Fibroblast of mammary gland (primary cell): Measurements from ENCODE around the gene TMEM38A.

Experiments used
- DNase-seq: peaks from one replicate; pipeline ENCODE4 v3.0.0-alpha.2; 2010; ENCODE audit warnings: low read depth
- H3K4me3 ChIP-seq: 2 replicates; pipeline ENCODE4 v1.5.1; 2011; ENCODE audit warnings: low read depth, mild to moderate bottlenecking, low read length, moderate library complexity; ENCODE audit not compliant: control insufficient read depth
- TF ChIP-seq, protein P1 (sequence below): conservative IDR thresholded peaks from 2 replicates; pipeline ENCODE4 v1.5.1; 2011; ENCODE audit warnings: low read depth, low read length, inconsistent platforms; ENCODE audit not compliant: control insufficient read depth, insufficient read depth

TMEM38A gene

DNA sequence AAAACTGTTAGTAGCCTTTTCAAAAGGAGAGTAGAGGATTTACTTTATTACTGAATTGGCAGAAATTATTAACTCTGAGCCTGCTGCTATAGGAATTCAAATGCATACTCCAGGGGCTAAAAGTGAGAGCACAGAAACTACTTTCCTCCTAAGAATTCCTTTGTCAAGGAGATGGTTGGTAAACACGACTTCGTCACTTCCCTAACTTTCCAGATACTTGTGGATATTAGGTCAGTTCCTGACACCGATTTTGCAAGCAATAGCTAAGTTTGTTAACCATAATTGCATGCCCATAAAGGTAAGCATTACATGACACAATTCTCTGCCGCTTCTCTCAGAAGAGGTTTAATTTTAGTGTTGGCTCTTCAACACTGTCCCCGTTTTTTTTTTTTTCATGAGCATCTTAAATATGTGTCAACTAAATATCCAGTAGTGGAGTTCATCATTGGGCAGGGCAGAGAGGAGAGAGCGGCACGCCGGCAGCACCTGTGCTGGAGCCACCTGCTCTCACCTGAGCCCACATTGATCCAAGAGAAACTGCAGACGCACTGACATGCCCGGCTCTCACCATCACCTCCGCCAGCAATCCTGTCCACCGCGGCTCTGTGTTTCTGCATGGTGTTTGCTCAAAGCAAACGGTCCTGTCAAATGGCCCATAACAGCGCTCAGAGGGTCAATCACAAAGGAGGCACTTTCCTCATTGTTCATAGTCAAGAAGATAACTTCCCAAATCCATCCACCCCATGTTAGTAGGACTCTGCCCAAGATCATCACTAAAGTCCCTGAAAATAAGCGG lies 35.6 kb upstream of the TMEM38A start:
- TF ChIP-seq, protein P1, sequence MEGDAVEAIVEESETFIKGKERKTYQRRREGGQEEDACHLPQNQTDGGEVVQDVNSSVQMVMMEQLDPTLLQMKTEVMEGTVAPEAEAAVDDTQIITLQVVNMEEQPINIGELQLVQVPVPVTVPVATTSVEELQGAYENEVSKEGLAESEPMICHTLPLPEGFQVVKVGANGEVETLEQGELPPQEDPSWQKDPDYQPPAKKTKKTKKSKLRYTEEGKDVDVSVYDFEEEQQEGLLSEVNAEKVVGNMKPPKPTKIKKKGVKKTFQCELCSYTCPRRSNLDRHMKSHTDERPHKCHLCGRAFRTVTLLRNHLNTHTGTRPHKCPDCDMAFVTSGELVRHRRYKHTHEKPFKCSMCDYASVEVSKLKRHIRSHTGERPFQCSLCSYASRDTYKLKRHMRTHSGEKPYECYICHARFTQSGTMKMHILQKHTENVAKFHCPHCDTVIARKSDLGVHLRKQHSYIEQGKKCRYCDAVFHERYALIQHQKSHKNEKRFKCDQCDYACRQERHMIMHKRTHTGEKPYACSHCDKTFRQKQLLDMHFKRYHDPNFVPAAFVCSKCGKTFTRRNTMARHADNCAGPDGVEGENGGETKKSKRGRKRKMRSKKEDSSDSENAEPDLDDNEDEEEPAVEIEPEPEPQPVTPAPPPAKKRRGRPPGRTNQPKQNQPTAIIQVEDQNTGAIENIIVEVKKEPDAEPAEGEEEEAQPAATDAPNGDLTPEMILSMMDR: no peak
- no peak overlapping the region for H3K4me3 ChIP-seq
- DNase-seq: no peak

DNA sequence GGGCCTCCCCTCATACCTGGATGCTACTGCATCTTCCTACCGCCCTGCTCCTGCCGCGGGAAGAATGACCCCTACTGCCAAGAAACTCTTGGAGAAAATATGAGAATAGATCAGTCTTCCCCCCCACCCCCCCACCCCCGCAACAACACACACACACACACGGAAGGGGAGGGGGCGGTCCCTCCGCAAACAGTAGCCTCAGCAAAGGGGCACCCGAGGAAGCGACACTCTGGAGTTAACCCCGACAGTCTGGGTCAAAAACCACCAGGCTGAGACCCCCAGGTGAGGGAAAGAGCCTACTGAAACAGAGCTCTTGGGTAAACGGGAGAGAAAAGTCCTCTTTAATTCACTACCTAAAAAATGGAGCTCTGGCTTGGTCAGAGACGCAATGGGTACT lies 34.1 kb upstream of the TMEM38A start:
- TF ChIP-seq, protein P1: no peak
- DNase-seq: peak; percentile 11

DNA sequence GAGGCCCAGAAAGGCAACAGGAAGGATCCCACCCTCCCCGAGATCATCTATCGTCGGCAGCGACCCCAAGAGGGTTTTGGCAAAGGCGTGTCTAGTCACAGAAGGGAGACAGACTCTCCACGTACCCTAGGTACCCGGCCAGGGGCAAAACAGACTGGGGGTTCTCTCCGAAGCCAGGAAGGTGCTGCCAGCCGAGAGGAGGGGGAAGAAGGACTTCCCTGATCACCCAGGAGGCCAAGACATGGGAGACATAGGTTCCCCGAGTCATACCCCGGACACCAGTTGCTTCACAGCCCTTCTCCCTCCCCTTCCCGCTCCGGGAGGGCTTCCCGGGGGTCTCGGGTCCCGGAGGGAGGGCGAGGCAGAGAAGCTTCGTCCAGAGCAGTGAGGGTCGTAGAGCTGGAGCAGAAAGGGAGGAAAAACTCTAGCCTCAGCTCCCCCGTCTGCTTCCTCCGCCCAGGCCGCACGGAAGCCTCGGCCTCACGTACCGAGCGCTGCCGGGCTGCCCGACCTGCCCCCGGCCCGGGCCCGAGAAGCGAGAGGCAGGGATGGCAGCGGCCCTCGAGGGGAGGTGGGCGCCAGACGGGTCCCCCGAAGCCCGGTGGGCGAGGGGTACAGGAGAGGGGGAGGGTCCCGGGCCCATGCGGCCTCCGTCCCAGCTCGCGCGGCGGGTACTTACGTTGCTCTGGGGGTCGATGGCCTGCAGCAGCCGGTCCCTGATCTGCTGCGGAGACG lies 33.6 kb upstream of the TMEM38A start:
- no peak for DNase-seq
- TF ChIP-seq, protein P1: no peak
- H3K4me3 ChIP-seq: peak overlapping the region; percentile 90

More for the DNA sequence above, 34.1 kb upstream of the TMEM38A start:
- H3K4me3 ChIP-seq: peak overlapping the region; percentile 90

DNA sequence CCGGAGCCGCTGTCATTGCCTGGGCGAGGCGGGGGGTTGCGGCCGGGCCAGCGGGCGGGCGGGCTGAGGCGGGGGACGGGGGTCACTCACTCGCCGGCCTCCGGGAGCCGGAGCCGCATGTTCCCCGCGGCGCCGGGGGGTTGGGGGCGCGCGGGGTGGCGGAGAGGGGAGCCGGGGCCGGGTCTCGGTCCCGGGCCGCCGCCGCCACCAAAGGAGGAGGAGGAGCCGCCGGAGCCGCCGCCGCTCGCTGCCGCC lies 33.1 kb upstream of the TMEM38A start:
- no peak for DNase-seq
- TF ChIP-seq, protein P1: no peak
- H3K4me3 ChIP-seq: peak overlapping the region; percentile 90

DNA sequence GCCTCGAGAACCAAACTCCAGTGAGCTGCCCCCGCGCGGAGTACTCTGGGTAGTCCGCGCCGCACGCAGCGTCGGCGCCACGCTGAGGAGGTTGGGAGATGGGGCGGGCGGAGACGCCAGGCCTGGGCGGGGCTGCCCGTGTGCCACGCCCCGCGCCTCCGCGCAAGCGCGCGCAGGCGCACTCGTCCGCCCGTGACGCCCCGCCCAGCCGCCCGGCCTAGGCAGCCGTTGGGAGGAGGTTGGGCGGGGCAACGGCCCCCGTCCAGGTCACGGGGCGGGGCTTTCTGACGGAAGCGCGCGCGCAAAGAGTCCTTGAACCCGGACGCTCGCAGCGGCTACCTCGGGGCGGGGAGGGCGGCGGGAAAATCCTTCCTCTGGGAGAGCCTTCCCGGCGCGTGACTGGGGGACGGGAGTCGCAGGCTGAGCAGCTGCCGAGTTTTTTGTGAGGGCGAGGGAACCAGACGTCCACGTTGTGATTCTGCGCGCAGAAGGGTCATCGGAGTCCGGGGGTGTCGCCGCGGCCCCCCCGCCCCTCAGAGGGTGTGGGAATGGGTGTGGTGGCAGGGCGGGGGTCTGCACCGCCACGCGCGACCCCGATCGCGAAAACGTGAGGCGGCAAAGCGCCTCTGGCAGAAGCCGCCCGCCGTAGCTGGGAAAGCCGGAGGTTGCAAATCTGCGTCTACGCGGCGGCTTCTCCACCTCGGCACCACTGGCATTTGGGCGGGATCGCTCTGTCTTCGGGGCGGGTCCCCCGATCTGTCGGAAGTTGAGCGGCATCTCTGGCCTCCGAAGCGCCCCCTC lies 32.6 kb upstream of the TMEM38A start, which contains the start of gene MED26:
MED26 (minus strand) TSS at position 22 of the 801 bp plus-strand sequence. CDS start 261 bp downstream, outside the sequence.
- peak within 1 kb of the TSS; percentile 90 for H3K4me3 ChIP-seq
- TF ChIP-seq, protein P1: no peak
- peak; percentile 89 for DNase-seq

DNA sequence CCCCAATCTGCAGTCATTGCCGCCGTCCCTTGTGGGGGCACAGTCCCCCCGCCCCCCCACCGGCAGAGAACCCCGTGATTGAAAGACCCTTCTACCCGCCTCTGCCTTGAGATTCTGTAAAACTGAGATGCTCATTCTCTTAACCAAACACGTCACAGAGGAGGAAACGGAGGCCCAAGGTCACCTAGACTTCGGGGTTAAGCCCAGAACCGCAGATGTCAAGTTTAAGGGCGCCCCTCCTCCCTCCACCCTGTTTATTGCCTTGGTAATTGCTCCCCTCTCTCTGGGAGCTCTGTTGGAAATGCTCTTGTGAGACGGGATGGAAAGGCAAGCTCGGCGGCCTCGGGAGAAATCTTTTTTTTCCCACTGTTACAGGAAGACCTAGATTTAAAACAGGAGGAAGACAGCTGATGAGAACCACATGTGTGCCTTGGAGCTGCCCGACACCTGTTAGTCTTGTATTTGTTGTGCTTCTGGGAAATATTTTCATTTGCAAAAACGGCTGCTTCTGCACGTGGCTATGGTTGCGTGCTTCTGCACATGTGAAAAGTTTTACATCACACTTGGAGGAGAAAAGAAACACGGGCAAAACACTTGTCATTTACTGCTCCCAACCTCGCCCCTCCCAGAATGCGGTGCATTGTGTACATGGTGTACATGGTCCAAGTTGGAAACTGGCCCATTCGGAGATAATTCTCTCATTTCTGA lies 31.8 kb upstream of the TMEM38A start:
- peak; percentile 76 for DNase-seq
- peak overlapping the region; percentile 80 for H3K4me3 ChIP-seq
- TF ChIP-seq, protein P1: no peak
